Measurements from ENCODE around the gene RHOT1.

Gene RHOT1

DNA sequence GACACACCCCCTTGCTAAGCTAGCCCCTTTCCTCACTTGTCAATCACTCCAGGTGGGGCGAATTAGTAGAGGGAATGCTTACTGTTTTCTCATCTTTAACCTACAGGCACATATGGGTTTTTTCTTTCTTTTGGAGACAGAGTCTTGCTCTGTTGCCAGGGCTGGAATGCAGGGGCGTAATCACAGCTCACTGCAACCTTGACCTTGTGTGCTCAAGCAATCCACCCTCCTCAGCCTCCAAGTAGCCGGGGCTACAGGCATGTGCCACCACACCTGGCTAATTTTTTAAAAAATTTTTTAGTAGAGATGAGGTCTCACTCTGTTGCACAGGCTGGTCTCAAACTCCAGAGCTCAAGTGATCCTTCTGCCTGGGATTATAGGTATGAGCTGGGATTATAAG lies 84.6 kb downstream of the RHOT1 start:
- Histone ChIP-seq H3K4me3 (ENCODE audit: low read length in 2 of 2) (no peak overlapping the region), H3K9ac (ENCODE audit: low read length in 2 of 2) (no peak overlapping the region), H3K9me3 (ENCODE audit: control insufficient read depth in 2 of 2, low read length in 2 of 2) (no peaks in the 10 kb centered on the region), H3K36me3 (ENCODE audit: control insufficient read depth in 2 of 2, insufficient read depth in 2 of 2, low read length in 2 of 2) (peaks cover 4 to 9% of the 10 kb centered on the region in 2 donors), H3K27me3 (ENCODE audit: control insufficient read depth in 1 of 2, insufficient read depth in 2 of 2, low read length in 2 of 2) (no peaks in the 10 kb centered on the region), H3K27ac (ENCODE audit: low read length) (no peak overlapping the region), H3K4me1 (ENCODE audit: control insufficient read depth, insufficient read depth, low read length) (no peaks in the 10 kb centered on the region)

DNA sequence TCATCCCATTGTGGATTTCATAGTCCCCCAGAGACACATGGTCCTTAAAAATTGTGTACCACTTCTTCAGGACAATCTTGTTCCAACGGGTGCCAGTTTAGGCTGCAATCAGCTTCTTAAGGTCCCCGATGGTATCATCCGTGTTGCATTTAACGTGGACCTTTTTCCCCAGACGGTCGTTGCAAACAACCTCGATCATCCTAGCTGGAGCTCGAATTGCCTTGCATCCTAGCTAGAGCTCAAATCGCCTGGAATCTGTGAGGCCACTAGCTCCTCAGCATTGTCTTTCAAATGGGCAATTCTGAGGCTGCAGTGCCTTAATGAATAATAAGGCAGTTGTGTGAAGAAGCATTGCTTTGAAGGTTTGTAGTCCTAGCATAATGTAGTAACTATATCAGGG lies 85.6 kb downstream of the RHOT1 start:
- H3K4me1 ChIP-seq (ENCODE audit: control insufficient read depth, insufficient read depth, low read length) = no peaks in the 10 kb centered on the region
- H3K9me3 ChIP-seq (ENCODE audit: control insufficient read depth in 2 of 2, low read length in 2 of 2) = no peaks in the 10 kb centered on the region
- no peak overlapping the region for H3K9ac ChIP-seq (ENCODE audit: low read length in 2 of 2)
- no peaks in the 10 kb centered on the region for H3K27me3 ChIP-seq (ENCODE audit: control insufficient read depth in 1 of 2, insufficient read depth in 2 of 2, low read length in 2 of 2)
- no peak overlapping the region for H3K4me3 ChIP-seq (ENCODE audit: low read length in 2 of 2)
- H3K27ac ChIP-seq (ENCODE audit: low read length) = no peak overlapping the region
- H3K36me3 ChIP-seq (ENCODE audit: control insufficient read depth in 2 of 2, insufficient read depth in 2 of 2, low read length in 2 of 2) = peaks cover 4 to 9% of the 10 kb centered on the region in 2 donors

DNA sequence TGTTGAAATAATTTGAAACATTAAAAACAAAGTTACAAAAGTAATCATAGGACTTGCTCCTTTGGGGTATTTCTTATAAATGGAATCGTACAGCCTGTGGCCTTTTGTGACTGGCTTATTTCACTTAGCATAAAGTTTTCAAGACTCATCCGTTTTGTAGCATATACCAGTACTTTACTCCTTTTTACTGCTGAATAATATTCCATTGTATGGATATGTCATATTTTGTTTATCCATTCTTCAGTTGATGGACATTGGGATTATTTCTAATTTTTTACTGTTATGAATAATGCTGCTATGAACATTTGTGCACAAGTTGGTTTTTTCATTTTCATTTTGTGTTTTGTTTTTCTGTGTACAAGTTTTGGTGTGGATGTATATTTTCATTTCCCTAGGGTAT lies 93.3 kb downstream of the RHOT1 start:
- Histone ChIP-seq H3K36me3 (ENCODE audit: control insufficient read depth in 2 of 2, insufficient read depth in 2 of 2, low read length in 2 of 2) (no peaks in the 10 kb centered on the region), H3K9ac (ENCODE audit: low read length in 2 of 2) (no peak overlapping the region), H3K27me3 (ENCODE audit: control insufficient read depth in 1 of 2, insufficient read depth in 2 of 2, low read length in 2 of 2) (no peaks in the 10 kb centered on the region), H3K27ac (ENCODE audit: low read length) (no peak overlapping the region), H3K4me3 (ENCODE audit: low read length in 2 of 2) (no peak overlapping the region), H3K9me3 (ENCODE audit: control insufficient read depth in 2 of 2, low read length in 2 of 2) (no peaks in the 10 kb centered on the region), H3K4me1 (ENCODE audit: control insufficient read depth, insufficient read depth, low read length) (no peaks in the 10 kb centered on the region)

DNA sequence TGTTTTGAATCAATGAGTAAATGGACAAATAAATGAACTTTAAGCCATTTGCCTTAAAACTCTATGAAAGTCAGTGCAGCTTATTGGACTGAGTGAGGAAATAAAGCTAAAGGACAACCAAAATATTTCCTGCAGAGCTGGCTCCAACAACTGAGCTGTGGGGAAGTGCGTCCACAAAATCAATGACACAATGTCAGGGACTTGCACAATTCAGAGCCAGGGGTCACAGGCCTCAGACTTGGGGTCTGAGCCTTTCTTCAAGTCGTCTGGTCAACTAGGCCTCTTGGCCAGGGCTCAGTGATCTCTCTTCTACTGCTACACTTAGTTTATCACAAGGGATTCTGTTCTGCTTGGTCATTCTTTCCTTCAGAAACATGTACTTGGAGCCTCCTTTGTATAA lies 97.2 kb downstream of the RHOT1 start:
- H3K4me1 ChIP-seq (ENCODE audit: control insufficient read depth, insufficient read depth, low read length) = no peaks in the 10 kb centered on the region
- H3K9me3 ChIP-seq (ENCODE audit: control insufficient read depth in 2 of 2, low read length in 2 of 2) = no peaks in the 10 kb centered on the region
- H3K4me3 ChIP-seq (ENCODE audit: low read length in 2 of 2) = no peak overlapping the region
- H3K27me3 ChIP-seq (ENCODE audit: control insufficient read depth in 1 of 2, insufficient read depth in 2 of 2, low read length in 2 of 2) = no peaks in the 10 kb centered on the region
- H3K36me3 ChIP-seq (ENCODE audit: control insufficient read depth in 2 of 2, insufficient read depth in 2 of 2, low read length in 2 of 2) = no peaks in the 10 kb centered on the region
- no peak overlapping the region for H3K27ac ChIP-seq (ENCODE audit: low read length)
- H3K9ac ChIP-seq (ENCODE audit: low read length in 2 of 2) = no peak overlapping the region

DNA sequence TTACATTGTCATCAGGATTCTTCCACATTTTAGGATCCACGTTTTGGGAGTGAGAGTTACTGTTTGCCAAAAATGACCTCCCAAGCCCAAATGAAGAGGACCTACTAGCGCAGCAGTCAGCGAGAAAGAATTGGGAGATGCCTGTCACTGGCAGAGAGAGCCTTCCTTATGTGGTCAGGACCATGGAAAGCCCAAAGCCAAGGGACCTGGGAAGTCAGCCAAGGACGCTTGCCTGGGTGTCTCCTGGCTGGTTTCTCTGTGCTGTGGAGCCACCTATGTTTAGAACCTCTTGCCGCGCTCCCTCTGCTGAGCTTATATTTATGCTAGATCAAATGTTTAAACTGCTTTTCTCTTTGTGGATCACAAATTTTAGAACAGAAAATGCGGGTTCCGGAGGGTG lies 98.4 kb downstream of the RHOT1 start:
- Histone ChIP-seq H3K4me1 (ENCODE audit: control insufficient read depth, insufficient read depth, low read length) (no peaks in the 10 kb centered on the region), H3K9me3 (ENCODE audit: control insufficient read depth in 2 of 2, low read length in 2 of 2) (no peaks in the 10 kb centered on the region), H3K4me3 (ENCODE audit: low read length in 2 of 2) (no peak overlapping the region), H3K9ac (ENCODE audit: low read length in 2 of 2) (no peak overlapping the region), H3K27me3 (ENCODE audit: control insufficient read depth in 1 of 2, insufficient read depth in 2 of 2, low read length in 2 of 2) (no peaks in the 10 kb centered on the region), H3K27ac (ENCODE audit: low read length) (no peak overlapping the region), H3K36me3 (ENCODE audit: control insufficient read depth in 2 of 2, insufficient read depth in 2 of 2, low read length in 2 of 2) (no peaks in the 10 kb centered on the region)

DNA sequence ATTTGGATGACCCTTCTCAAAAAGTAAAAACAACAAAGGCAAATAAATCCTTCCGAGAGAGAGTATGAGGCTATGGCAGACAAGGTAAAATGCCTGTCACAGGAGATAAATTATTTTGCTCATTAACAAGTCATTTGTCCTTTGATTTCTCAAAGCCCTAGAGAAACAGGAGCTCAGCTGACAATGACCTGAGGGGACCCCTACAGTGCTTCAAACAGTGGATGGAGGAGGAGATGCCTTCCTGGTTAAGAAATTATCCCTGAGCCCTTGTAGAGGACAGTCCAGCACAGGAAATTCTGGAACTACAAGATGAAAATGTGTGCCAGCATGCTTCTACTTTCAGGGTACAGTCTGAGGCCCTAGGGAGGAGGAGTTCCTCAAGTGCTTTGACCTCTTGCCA lies 99.3 kb downstream of the RHOT1 start:
- Histone ChIP-seq H3K9ac (ENCODE audit: low read length in 2 of 2) (no peak overlapping the region), H3K9me3 (ENCODE audit: control insufficient read depth in 2 of 2, low read length in 2 of 2) (no peaks in the 10 kb centered on the region), H3K4me3 (ENCODE audit: low read length in 2 of 2) (no peak overlapping the region)

DNA sequence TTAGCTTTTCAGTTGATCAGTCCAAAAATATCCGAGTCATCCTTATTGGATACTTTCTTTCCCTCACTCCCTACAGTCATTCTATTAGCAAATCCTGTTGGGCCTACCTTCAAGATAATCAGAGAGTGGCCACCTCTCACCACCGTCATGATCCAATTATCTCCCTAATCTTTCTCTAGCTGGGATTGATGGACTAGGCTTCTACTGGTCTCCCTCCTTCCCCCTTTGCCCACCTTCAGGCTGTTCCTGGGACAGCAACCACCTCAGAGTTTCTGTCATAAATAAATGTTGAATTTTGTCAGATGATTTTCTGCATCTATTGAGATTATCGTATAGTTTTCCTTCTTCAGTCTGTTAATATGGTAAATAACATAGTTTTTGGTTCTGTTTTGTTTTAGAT lies 107.2 kb downstream of the RHOT1 start:
- Histone ChIP-seq H3K4me1 (ENCODE audit: control insufficient read depth, insufficient read depth, low read length) (no peaks in the 10 kb centered on the region), H3K9me3 (ENCODE audit: control insufficient read depth in 2 of 2, low read length in 2 of 2) (no peaks in the 10 kb centered on the region), H3K36me3 (ENCODE audit: control insufficient read depth in 2 of 2, insufficient read depth in 2 of 2, low read length in 2 of 2) (no peaks in the 10 kb centered on the region), H3K27me3 (ENCODE audit: control insufficient read depth in 1 of 2, insufficient read depth in 2 of 2, low read length in 2 of 2) (no peaks in the 10 kb centered on the region), H3K27ac (ENCODE audit: low read length) (no peak overlapping the region), H3K9ac (ENCODE audit: low read length in 2 of 2) (no peak overlapping the region), H3K4me3 (ENCODE audit: low read length in 2 of 2) (no peak overlapping the region)

More for the DNA sequence above, 99.3 kb downstream of the RHOT1 start:
- no peaks in the 10 kb centered on the region for H3K4me1 ChIP-seq (ENCODE audit: control insufficient read depth, insufficient read depth, low read length)
- no peaks in the 10 kb centered on the region for H3K27me3 ChIP-seq (ENCODE audit: control insufficient read depth in 1 of 2, insufficient read depth in 2 of 2, low read length in 2 of 2)
- H3K36me3 ChIP-seq (ENCODE audit: control insufficient read depth in 2 of 2, insufficient read depth in 2 of 2, low read length in 2 of 2) = no peaks in the 10 kb centered on the region
- H3K27ac ChIP-seq (ENCODE audit: low read length) = no peak overlapping the region

DNA sequence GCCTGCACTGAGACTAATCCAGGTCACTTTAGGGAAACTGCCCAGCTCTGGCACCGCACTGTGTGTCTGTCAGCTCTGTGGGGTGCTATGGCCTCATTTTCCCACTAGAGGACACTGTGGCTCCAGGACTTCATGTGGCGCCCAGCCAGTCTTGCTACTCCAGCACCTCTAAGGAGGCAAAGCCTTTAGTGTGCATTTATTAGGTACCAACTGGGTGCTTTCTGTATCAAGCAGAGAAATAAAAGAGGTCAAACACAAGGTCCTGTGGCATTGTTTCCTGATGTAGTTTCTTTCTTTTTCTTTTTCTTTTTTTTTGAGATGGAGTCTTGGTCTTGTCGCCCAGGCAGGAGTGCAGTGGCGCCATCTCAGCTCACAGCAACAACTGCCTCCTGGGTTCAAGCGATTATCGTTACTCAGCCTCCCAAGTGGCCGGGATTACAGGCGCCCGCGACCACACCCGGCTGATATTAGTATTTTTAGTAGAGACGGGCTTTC lies 110.9 kb downstream of the RHOT1 start:
- no peak overlapping the region for H3K27ac ChIP-seq (ENCODE audit: low read length)
- H3K9ac ChIP-seq (ENCODE audit: low read length in 2 of 2) = no peak overlapping the region

DNA sequence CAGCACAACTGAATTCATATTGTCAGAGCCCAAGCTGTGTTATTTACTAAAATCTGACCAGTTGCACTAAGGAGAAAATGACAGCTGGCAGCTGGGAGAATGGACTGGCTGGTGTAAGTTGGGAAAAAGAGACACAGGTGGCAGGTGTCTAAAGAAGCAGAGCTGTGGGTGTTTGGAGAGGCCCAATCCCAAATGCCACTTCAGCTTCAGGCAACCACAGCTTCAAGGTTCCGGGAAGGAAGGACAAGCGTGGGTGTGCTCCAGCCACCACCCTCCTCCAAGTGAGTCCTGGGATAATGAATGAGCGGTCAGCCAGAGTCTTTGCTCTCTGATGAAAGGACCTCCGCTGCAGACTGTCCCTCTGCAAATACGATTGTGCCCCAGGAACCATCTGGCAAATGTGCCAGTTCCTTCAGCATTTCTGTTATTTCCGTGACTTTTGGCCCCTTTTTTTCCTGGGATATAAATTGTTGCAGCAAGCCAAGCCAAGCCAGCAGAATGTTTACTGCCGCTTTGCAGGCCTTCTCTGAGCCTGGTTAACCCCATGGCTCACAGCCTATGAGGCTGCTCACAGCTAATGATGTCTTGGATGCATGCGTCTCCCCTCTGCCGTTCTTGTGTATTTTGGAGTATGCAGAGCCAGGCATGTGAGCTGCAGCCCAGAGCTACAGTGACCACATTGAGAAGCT lies 113.9 kb downstream of the RHOT1 start:
- Histone ChIP-seq H3K27me3 (ENCODE audit: control insufficient read depth in 1 of 2, insufficient read depth in 2 of 2, low read length in 2 of 2) (no peaks in the 10 kb centered on the region), H3K4me3 (ENCODE audit: low read length in 2 of 2) (no peak overlapping the region), H3K27ac (ENCODE audit: low read length) (no peak overlapping the region), H3K9ac (ENCODE audit: low read length in 2 of 2) (no peak overlapping the region), H3K4me1 (ENCODE audit: control insufficient read depth, insufficient read depth, low read length) (peaks cover 12% of the 10 kb centered on the region), H3K36me3 (ENCODE audit: control insufficient read depth in 2 of 2, insufficient read depth in 2 of 2, low read length in 2 of 2) (no peaks in the 10 kb centered on the region), H3K9me3 (ENCODE audit: control insufficient read depth in 2 of 2, low read length in 2 of 2) (no peaks in the 10 kb centered on the region)

More for the DNA sequence above, 110.9 kb downstream of the RHOT1 start:
- no peaks in the 10 kb centered on the region for H3K9me3 ChIP-seq (ENCODE audit: control insufficient read depth in 2 of 2, low read length in 2 of 2)
- no peaks in the 10 kb centered on the region for H3K36me3 ChIP-seq (ENCODE audit: control insufficient read depth in 2 of 2, insufficient read depth in 2 of 2, low read length in 2 of 2)
- H3K4me3 ChIP-seq (ENCODE audit: low read length in 2 of 2) = no peak overlapping the region
- no peaks in the 10 kb centered on the region for H3K27me3 ChIP-seq (ENCODE audit: control insufficient read depth in 1 of 2, insufficient read depth in 2 of 2, low read length in 2 of 2)
- H3K4me1 ChIP-seq (ENCODE audit: control insufficient read depth, insufficient read depth, low read length) = peaks cover 10% of the 10 kb centered on the region

DNA sequence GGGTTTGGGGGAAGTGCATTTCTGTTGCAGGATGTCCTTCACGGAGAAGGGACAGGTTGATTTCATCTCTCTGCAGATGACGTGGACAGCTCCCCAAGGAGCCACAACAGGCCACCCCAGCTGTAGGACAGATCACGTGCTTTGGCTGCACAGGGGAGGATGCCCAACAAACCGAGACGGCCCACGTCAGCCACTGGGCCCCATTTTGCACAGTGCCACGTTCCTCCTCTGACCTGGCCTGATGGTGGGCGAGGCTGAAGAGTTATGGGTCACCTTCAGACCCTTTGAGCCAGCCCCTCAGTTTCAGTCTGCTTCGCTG lies 114.4 kb downstream of the RHOT1 start:
- Histone ChIP-seq H3K9ac (ENCODE audit: low read length in 2 of 2) (no peak overlapping the region), H3K27ac (ENCODE audit: low read length) (no peak overlapping the region), H3K4me3 (ENCODE audit: low read length in 2 of 2) (no peak overlapping the region), H3K9me3 (ENCODE audit: control insufficient read depth in 2 of 2, low read length in 2 of 2) (no peaks in the 10 kb centered on the region), H3K36me3 (ENCODE audit: control insufficient read depth in 2 of 2, insufficient read depth in 2 of 2, low read length in 2 of 2) (no peaks in the 10 kb centered on the region), H3K4me1 (ENCODE audit: control insufficient read depth, insufficient read depth, low read length) (peaks cover 12% of the 10 kb centered on the region), H3K27me3 (ENCODE audit: control insufficient read depth in 1 of 2, insufficient read depth in 2 of 2, low read length in 2 of 2) (no peaks in the 10 kb centered on the region)

DNA sequence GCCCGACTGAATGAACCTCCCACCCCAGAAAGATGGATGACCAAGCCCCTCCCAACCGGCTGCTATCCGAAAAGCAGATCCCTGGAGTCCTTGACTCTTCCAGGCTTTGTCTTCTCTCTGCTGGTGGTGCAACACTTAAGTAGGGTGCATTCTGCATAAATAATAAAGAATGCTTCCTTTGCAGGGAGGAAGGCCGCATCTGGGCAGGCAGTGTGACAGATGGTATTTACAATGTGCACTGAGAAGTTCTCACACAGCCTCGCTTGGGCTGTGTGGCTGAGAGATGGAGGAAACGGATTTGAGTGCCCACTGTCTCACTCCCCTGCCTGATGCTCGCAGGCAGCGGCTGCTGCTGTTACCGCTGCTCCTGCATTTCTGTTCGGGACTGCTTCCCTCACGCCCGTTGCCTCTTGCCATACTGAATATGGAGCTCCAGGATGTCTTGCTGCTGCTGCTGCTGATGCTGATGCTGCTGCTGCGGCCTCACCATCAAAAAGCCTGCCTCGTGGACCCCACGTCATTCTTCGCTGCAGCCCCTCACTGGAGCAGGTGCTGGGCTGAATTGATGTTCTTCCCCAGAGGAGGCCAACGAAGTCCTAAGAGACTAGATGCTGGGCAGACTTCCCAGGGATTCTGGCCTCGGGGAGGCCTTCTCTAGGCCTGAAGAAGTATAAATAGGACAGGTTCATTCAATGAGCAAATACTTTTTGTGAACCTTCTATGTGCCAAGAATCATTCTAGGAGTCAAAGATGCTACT lies 116.3 kb downstream of the RHOT1 start:
- H3K27ac ChIP-seq (ENCODE audit: low read length) = no peak overlapping the region
- H3K27me3 ChIP-seq (ENCODE audit: control insufficient read depth in 1 of 2, insufficient read depth in 2 of 2, low read length in 2 of 2) = no peaks in the 10 kb centered on the region
- no peak overlapping the region for H3K4me3 ChIP-seq (ENCODE audit: low read length in 2 of 2)
- no peak overlapping the region for H3K9ac ChIP-seq (ENCODE audit: low read length in 2 of 2)
- H3K36me3 ChIP-seq (ENCODE audit: control insufficient read depth in 2 of 2, insufficient read depth in 2 of 2, low read length in 2 of 2) = no peaks in the 10 kb centered on the region
- H3K4me1 ChIP-seq (ENCODE audit: control insufficient read depth, insufficient read depth, low read length) = peaks cover 12% of the 10 kb centered on the region
- H3K9me3 ChIP-seq (ENCODE audit: control insufficient read depth in 2 of 2, low read length in 2 of 2) = no peaks in the 10 kb centered on the region

All from stomach smooth muscle (tissue), 2 donors.